ENCODE measurements around the gene SLC9A3.

Gene SLC9A3

DNA sequence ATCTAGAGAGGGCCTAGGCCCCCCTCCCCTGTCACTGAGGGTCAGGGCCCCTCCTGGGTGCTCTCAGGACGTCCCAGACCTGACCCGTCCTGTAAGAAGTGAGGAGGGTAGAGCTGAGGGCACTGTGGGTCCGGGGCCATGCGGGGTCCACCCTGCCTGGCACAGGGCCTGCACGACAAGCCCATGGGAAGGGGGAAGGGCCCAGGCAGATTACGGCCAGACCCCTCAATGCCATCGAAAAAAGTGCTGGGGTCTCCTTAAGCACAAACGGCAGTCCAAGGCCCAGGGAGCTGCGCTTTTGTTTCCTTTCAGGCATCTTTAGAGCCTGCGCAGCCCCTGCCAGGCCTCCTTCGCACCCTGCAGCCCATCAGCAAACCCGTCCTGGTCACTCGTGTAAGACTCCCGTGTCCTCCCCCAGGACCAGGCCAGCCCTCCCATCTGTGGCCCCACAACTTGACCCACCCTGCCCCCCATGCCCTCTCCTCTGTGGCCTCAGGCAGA, 85.7 kb downstream of the SLC9A3 start:
- DNase-seq, result no peak

GRCh38 chr5:437281-437771, 86.9 kb downstream of the SLC9A3 start:
- no peak for DNase-seq

GRCh38 chr5:436641-436975, 87.6 kb downstream of the SLC9A3 start:
- DNase-seq, result no peak

DNA sequence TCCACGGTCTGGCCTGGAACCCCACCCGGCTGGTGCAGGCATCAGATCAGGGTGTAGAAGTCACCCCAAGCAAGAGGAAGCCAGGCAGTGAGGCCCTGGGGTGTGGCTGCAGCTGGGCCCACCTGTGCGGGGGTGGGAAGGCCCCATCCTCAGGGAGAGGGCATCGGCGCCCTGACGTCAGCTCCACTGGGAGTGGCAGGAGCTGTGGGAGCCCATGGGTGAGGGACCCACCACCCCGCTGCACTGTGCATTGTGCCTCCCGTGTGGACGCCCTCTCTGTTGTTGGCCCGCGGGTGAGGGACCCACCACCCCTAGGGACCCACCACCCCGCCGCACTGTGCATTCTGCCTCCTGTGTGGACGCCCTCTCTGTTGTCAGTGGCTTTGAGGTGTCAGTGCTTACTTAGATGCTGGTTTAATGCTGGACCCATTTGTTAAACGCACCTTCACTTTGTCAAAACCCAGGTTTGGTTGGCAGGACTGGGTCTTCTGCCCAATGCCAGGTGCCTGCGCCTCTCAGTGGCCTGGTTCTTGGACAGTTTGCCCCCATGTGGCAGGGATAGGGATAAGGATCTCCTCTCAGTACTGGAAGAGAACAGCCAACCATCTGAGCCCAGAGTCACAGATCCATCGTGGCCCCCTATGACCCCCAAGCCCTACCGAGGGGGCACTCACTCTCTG, 88.1 kb downstream of the SLC9A3 start:
- peak; percentile 75 for DNase-seq

GRCh38 chr5:435156-435790, 89.0 kb downstream of the SLC9A3 start:
- DNase-seq, result no peak

DNA sequence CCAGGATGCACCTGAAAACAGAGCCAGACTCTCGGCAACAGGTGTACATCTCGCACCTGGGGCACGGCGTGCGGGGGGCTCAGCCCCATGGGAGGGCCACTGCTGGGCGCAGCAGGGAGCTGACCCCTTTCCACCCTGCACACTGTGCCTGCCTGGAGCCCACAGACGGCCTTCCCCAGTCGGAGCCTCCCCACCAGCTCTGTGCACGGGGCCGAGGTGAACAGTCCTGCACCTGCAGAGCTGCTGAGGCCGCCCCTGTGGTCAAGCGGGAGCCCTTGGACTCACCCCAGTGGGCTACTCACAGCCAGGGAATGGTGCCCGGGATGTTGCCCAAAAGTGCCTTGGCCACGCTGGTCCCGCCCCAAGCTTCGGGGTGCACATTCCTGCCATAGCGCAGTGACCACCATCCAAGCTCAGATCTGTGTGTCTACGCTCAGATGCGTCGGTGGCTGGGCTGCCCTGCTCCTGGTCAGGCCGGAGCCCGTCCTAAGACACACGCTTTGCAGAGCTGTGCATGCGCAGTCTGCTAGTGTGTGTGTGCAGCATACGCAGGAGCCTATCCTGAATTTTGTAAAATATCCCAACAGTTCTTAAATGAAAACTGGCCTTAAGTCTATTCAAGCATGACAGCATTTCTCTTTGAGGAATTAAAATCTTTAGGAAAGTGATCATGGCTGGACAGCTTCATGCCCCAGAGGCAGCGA, 89.7 kb downstream of the SLC9A3 start:
- no peak for DNase-seq

DNA sequence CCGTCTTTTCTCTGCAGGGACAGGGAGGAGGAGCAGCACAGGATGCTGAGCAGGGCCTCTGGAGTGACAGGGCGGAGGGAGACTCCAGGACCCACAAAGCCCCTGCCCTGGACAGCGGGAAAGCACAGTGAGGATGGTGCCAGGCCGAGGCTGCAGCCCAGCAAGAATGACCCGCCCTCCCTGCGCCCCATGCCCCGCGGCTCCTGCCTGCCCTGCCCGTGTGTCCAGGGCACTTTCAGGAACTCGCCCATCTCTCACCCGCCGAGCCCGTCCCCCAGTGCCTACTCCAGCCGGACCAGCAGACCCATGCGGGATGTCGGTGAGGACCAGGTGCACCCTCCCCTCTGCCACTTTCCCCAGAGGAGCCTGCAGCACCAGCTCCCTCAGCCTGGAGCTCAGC, 90.4 kb downstream of the SLC9A3 start:
- DNase-seq, result no peak

DNA sequence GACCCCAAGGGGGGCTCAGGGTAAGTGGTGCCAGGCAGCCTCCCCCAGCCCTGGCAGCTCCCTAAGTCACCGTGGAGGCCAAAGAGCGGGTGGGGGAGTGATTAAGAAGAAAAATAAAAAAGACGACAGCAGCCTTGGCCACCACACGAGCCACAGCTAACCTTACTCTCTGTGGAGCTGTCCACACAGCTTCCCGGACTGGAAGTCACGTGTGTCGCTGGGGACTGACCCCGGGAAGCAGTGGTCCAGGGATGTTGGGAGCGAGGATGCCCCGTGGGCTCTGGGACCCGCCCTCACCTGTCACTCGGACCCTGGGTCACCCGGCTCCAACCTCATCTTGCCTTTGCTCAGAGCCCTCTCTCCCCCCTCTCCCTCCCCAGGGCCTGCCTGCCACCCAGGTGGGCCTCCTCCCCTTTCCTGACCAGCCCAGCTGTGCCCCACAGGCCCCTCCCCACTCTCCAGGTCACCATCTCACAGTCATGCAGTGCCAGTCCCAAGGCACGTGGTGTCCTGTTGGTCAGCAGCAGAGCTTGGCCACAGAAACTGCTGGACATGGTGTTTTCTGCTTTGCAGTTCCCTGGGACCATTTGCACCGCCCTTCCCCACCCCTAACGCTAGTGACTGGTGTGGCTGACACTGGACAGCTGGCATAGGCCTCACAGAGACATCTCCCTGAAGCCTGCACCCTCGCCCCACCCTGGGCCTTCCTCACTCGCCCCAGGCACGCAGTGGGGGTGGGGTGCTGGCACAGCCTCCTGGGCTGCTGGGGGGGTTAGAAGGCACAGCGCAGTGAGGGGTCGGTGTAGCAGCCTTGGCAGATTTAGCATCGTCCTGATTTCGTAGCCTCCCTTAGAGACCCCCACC, 91.1 kb downstream of the SLC9A3 start:
- DNase-seq, result no peak

- no peak for DNase-seq
Observed at GRCh38 chr5:432201-432927, 91.9 kb downstream of the SLC9A3 start.

DNA sequence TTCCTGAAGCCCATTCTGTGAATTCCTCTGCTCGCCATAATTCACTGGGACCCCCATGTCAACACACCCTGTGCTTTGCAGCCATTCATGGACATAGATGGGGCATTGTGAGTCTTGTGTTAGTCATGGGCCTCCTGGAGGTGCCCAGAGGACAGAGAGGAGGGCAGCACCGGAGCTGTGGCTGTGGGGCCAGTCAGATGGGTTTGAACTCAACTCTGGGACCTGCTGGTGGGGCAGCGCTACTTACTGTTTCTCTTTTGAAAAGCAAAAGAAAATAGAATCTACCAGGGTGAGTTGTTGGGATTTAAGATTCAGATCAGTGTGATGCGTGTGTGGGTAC, 92.6 kb downstream of the SLC9A3 start:
- no peak for DNase-seq

- DNase-seq, result peak; percentile 74
Observed at GRCh38 chr5:431001-431710, 93.1 kb downstream of the SLC9A3 start.

DNA sequence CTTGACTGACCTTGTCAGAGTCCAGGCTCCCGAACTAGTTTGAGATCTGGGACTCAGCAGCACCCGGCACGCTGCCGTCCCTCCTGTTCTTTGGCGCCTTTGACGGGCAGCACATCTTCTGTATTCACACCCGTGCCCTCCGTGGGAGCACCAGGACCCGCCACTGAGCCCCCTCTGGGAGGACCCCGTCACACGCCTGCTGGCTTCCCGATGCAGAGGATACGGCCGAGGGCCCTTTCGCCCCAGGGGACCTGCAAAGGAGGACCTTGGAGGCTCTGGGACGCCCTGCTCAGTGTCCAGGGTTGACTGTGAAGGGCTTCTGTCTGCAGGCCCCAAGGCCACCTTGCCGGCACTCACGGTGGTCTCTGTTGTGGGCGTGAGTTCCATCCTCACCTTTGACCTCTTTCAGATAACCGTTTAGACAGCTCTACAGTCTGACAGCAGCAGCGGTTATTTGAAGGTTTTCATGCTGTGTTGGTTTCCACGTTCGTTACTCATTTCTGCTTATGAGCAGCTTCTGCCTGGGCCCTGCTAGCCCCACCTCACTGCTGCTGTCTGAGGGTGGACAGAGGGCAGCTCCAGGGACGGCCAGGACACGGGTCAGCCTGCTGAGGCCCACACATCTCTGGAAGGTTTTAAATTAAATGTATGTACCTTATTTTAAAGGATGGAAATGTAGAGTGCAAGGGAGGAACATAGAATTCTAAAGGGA, 93.9 kb downstream of the SLC9A3 start:
- DNase-seq, result no peak

GRCh38 chr5:429453-430188, 94.6 kb downstream of the SLC9A3 start:
- DNase-seq, result no peak

- DNase-seq, result no peak
Observed at GRCh38 chr5:428754-429452, 95.3 kb downstream of the SLC9A3 start.

GRCh38 chr5:428219-428618, 96.0 kb downstream of the SLC9A3 start:
- no peak for DNase-seq

- DNase-seq, result no peak
Observed at GRCh38 chr5:427415-428087, 96.7 kb downstream of the SLC9A3 start.

DNA sequence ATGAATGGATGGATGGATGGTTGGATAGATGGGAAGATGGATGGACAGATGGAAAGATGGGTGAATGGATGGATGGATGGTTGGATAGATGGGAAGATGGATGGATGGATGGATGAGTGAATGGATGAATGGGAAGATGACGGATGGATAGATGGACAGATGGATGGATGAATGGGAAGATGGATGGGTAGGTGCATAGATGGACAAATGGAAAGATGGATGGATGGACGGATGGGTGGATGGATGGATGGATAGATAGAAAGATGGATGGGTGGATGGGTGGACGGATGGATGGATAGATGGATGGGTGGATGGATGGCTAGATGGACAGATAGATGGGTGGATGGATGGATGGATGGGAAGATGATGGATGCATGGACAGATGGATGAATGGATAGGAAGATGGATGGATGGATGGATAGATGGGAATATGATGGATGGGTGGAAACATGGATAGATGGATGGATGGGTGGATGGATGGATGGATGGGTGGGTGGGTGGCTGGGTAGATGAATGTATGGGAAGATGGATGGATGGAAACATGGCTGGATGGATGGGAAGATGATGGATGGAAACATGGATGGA, 97.8 kb downstream of the SLC9A3 start:
- DNase-seq, result no peak

GRCh38 chr5:425714-426113, 98.5 kb downstream of the SLC9A3 start:
- peak; percentile 47 for DNase-seq

All from DMS53 (cell line).